Epithelial cell of esophagus (primary cell): ENCODE results near the gene CPNE2.

Experiments used
- DNase-seq: peaks from one replicate; pipeline ENCODE4 v3.0.0; 2010; ENCODE audit warnings: low read depth
- H3K4me3 ChIP-seq: 2 replicates; pipeline ENCODE4 v1.5.1; 2011; ENCODE audit warnings: mild to moderate bottlenecking, low read length, control low read depth
- CTCF ChIP-seq: IDR thresholded peaks from 2 replicates; pipeline ENCODE4 v1.5.1; 2011; ENCODE audit warnings: low read depth, mild to moderate bottlenecking, low read length, control low read depth, inconsistent platforms; ENCODE audit not compliant: insufficient read depth; ENCODE audit errors: missing control alignments

The CPNE2 gene

GRCh38 chr16:57113664-57114063 is 21.3 kb downstream of the CPNE2 start:
- TF ChIP-seq CTCF: no peak
- DNase-seq: no peak
- no peak overlapping the region for H3K4me3 ChIP-seq

GRCh38 chr16:57115168-57115513 is 22.8 kb downstream of the CPNE2 start:
- no peak for TF ChIP-seq CTCF
- no peak overlapping the region for H3K4me3 ChIP-seq
- no peak for DNase-seq

GRCh38 chr16:57115514-57116182 is 23.3 kb downstream of the CPNE2 start:
- TF ChIP-seq CTCF: no peak
- DNase-seq: no peak
- H3K4me3 ChIP-seq: no peak overlapping the region

- H3K4me3 ChIP-seq: no peak overlapping the region
- no peak for DNase-seq
- TF ChIP-seq CTCF: no peak
These were observed 26.2 kb downstream of the CPNE2 start for GRCh38 chr16:57118461-57119084.

- no peak for DNase-seq
- no peak for TF ChIP-seq CTCF
- H3K4me3 ChIP-seq: no peak overlapping the region
These were observed 31.0 kb downstream of the CPNE2 start for GRCh38 chr16:57123216-57123973.

- DNase-seq: no peak
- TF ChIP-seq CTCF: no peak
These were observed 31.7 kb downstream of the CPNE2 start for GRCh38 chr16:57123974-57124674.

More at GRCh38 chr16:57123974-57124674, 31.7 kb downstream of the CPNE2 start:
- H3K4me3 ChIP-seq: no peak overlapping the region
